Measurements from ENCODE around the gene CCNY. TPM values are rescaled to one million over a fixed set of nuclear protein-coding genes. Genes with fewer than 3 reads are reported as not detected.

Gene CCNY
- total RNA-seq, 1 donor from 2014 or later: 41.3 TPM

DNA sequence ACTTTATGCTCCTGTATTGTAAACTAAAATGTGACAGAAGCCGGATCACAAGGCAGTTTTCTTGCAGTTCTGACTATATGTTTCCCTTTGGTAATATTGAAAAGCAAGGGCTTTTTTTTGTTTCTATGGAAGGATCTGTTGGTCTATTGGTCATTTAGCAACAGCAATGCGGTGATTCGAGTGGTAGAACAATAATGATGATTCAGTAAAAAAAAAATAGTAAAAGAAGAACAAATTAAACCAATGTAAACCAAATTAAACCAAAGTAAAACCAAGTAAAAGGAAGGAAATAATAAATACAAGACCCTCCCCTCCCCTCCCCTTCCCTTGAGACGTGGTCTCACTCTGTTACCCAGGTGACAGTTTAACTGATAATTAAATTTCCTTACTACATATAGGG, 17.8 kb upstream of the CCNY start:
- H3K27me3 ChIP-seq (ENCODE audit: control insufficient read depth, insufficient read depth, low read length): no peaks in the 10 kb centered on the region
- TF ChIP-seq, protein P1, sequence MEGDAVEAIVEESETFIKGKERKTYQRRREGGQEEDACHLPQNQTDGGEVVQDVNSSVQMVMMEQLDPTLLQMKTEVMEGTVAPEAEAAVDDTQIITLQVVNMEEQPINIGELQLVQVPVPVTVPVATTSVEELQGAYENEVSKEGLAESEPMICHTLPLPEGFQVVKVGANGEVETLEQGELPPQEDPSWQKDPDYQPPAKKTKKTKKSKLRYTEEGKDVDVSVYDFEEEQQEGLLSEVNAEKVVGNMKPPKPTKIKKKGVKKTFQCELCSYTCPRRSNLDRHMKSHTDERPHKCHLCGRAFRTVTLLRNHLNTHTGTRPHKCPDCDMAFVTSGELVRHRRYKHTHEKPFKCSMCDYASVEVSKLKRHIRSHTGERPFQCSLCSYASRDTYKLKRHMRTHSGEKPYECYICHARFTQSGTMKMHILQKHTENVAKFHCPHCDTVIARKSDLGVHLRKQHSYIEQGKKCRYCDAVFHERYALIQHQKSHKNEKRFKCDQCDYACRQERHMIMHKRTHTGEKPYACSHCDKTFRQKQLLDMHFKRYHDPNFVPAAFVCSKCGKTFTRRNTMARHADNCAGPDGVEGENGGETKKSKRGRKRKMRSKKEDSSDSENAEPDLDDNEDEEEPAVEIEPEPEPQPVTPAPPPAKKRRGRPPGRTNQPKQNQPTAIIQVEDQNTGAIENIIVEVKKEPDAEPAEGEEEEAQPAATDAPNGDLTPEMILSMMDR (IDR thresholded peaks at IDR 0.05; ENCODE audit: insufficient read depth, low read length, poor library complexity, severe bottlenecking): no peak
- no peaks in the 10 kb centered on the region for H3K36me3 ChIP-seq (ENCODE audit: control insufficient read depth, insufficient read depth, low read length)
- no peak for DNase-seq (ENCODE audit: low read depth)
- H3K4me3 ChIP-seq (ENCODE audit: low read depth, low read length): no peak overlapping the region

DNA sequence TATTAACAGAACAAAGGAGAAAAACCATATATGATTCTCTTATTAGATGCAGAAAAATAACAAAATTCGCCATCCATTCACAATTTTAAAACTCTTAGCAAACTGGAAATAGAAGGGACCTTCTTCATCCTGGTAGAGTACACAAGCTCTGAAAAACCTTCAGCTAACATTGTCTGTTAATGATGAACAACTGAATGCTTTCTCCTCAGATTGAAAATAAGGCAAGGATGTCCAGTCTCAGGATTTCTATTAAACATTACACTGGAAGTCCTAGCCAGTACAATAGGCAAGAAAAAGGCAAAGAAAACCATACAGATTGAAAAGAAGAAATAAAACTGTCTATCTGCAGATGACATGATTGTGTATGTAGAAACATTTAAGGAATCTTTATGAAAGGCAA, 16.0 kb upstream of the CCNY start:
- TF ChIP-seq, protein P1 (IDR thresholded peaks at IDR 0.05; ENCODE audit: insufficient read depth, low read length, poor library complexity, severe bottlenecking): no peak
- Histone ChIP-seq H3K4me3 (ENCODE audit: low read depth, low read length) (no peak overlapping the region), H3K27me3 (ENCODE audit: control insufficient read depth, insufficient read depth, low read length) (no peaks in the 10 kb centered on the region), H3K36me3 (ENCODE audit: control insufficient read depth, insufficient read depth, low read length) (no peaks in the 10 kb centered on the region)
- DNase-seq (ENCODE audit: low read depth): no peak

DNA sequence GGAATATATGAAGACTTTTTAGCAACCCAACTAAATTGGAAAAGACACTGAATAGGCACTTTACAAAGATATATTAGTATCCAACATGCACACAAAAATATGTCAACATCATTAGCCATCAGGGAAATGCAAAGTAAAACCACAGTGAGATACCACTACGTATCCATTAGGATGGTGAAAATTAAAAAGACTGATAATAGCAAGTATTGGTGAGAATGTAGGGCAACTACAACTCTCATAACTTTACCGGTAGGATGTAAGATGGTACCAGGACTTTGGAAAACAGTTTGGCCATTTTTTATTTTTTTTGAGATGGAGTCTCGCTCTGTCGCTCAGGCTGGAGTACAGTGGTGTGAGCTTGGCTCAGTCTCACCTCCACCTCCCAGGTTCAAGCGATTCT, 13.7 kb upstream of the CCNY start:
- no peak overlapping the region for H3K4me3 ChIP-seq (ENCODE audit: low read depth, low read length)
- no peaks in the 10 kb centered on the region for H3K27me3 ChIP-seq (ENCODE audit: control insufficient read depth, insufficient read depth, low read length)
- TF ChIP-seq, protein P1 (IDR thresholded peaks at IDR 0.05; ENCODE audit: insufficient read depth, low read length, poor library complexity, severe bottlenecking): no peak
- H3K36me3 ChIP-seq (ENCODE audit: control insufficient read depth, insufficient read depth, low read length): no peaks in the 10 kb centered on the region
- DNase-seq (ENCODE audit: low read depth): no peak

DNA sequence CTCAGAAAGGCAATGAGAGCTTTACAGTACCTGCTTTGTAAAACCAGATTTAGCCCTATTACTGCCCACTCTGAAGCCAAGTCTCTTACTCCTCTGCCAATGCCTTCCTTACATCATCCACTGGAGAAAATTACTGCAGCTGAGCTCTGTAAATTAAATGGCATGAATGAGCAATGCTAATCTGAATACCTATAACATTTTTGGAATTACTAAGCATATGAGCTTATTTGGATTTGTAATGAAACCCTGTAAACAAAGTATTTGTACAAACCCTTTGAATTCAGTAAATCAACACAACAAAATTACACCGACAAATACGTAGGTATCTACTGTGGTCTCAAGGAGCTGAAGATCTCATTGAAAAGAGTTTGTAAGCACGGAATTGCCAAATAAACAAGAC, 12.1 kb upstream of the CCNY start:
- TF ChIP-seq, protein P1 (IDR thresholded peaks at IDR 0.05; ENCODE audit: insufficient read depth, low read length, poor library complexity, severe bottlenecking): no peak
- Histone ChIP-seq H3K27me3 (ENCODE audit: control insufficient read depth, insufficient read depth, low read length) (no peaks in the 10 kb centered on the region), H3K36me3 (ENCODE audit: control insufficient read depth, insufficient read depth, low read length) (no peaks in the 10 kb centered on the region), H3K4me3 (ENCODE audit: low read depth, low read length) (no peak overlapping the region)
- DNase-seq (ENCODE audit: low read depth): no peak

DNA sequence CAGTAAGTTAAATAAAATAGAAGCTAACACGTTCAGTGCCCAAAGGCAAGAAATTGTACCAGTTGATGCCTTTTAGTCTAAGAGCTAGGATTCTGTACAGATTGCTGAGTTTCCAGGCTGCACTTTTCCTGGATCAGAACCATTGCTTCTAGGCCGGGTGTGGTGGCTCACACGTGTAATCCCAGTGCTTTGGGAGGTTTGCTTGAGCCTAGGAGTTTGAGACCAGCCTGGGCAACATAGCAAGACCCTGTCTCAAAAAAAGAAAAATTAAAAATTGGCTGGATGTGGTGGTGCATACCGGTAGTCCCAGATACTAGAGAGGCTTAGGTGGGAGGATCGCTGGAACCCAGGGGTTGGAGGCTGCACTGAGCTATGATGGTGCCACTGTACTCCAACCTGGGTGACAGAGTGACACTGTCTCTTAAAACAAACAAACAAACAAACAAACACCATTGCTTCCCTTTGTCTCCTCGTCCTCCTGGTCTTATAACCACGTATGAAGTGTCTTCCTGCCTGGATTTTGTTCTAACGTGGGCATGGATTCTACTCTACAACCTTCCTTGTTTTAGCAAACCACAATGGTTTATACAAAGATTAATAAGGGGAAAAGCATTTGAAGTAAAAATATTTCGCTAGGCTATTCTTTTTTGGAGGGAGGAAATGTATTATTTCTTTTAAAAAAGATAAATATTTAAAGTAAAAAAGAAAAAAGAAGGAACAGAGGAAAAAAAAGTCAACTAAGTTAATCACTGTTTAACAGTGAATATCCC, 9.7 kb upstream of the CCNY start:
- TF ChIP-seq, protein P1 (IDR thresholded peaks at IDR 0.05; ENCODE audit: insufficient read depth, low read length, poor library complexity, severe bottlenecking): no peak
- Histone ChIP-seq H3K27me3 (ENCODE audit: control insufficient read depth, insufficient read depth, low read length) (no peaks in the 10 kb centered on the region), H3K4me3 (ENCODE audit: low read depth, low read length) (no peak overlapping the region), H3K36me3 (ENCODE audit: control insufficient read depth, insufficient read depth, low read length) (no peaks in the 10 kb centered on the region)
- no peak for DNase-seq (ENCODE audit: low read depth)

All from kidney epithelial cell (primary cell).